BJ (cell line): ENCODE results near the gene NT5DC3. TPM values are rescaled to one million over a fixed set of nuclear protein-coding genes. Genes with fewer than 3 reads are reported as not detected.

Experiments
- CTCF ChIA-PET: fragments of 350-600 bp; formaldehyde crosslinking; extraction: SDS; loops from one replicate; lab custom pipeline; 2021; ENCODE audit warnings: antibody characterized with exemption, inconsistent platforms; lab: Yijun Ruan, JAX
- POLR2A ChIA-PET: fragments of 300-600 bp; sonication (Branson Sonifier 250); formaldehyde crosslinking; extraction: SDS; loops from one replicate; lab custom pipeline; 2021; ENCODE audit warnings: antibody characterized with exemption; lab: Charles Lee
- DNase-seq: peaks from one replicate; pipeline ENCODE4 v3.0.0-alpha.2; 2011; ENCODE audit warnings: low read depth
- H3K27me3 ChIP-seq: 2 replicates; pipeline ENCODE4 v1.6.0; 2011; ENCODE audit warnings: low read length; ENCODE audit not compliant: control insufficient read depth, insufficient read depth
- H3K36me3 ChIP-seq: 2 replicates; pipeline ENCODE4 v1.5.1; 2011; ENCODE audit warnings: low read length; ENCODE audit not compliant: control insufficient read depth, insufficient read depth
- H3K4me3 ChIP-seq: 2 replicates; pipeline ENCODE4 v1.5.1; 2011; ENCODE audit warnings: low read depth, mild to moderate bottlenecking, control low read depth, low read length
- polyA plus RNA-seq: library from polyadenylated mRNA; depleted of rRNA; stranded (reverse); fragments of >200 nt; gene quantifications from 2 replicates; pipeline ENCODE4 v1.2.3, GENCODE V29; 2011
- TF ChIP-seq, protein P1 (sequence below): IDR thresholded peaks from 2 replicates; pipeline ENCODE4 v1.5.1; 2011; ENCODE audit warnings: low read depth, mild to moderate bottlenecking, control low read depth, inconsistent platforms, low read length, moderate library complexity; ENCODE audit not compliant: insufficient read depth

NT5DC3 gene
- polyA plus RNA-seq, 1 experiment = 1.2 TPM

DNA sequence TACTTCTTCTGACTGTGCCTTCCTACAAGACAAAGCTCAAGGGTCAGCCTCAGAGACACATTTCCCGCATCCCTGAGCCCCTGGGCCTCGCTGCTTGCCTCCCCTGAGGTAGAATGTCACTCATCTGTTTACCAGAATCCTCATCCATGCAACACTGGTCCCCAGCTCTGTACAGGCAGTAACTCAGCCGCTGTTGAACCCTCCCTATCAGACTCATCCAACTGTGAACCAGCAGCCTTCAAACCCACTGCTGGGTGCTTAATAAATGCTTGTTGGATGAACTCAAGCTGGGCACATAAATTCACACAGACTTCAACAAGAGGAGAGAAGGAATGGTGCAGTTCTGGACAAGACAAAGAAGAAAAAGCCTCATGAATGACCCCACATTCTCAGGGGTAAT is 6.1 kb downstream of the NT5DC3 start:
- H3K36me3 ChIP-seq = no peaks in the 10 kb centered on the region
- CTCF ChIA-PET = interaction anchor here (0.7 to 1.4 kb wide), 3 partner anchors 14 to 72 kb away, joined by 3 to 4 read pairs (median 3); no protein-coding TSS in a partner anchor
- DNase-seq = no peak
- POLR2A ChIA-PET = no interaction called here
- H3K27me3 ChIP-seq = no peaks in the 10 kb centered on the region
- H3K4me3 ChIP-seq = no peak overlapping the region
- TF ChIP-seq, protein P1, sequence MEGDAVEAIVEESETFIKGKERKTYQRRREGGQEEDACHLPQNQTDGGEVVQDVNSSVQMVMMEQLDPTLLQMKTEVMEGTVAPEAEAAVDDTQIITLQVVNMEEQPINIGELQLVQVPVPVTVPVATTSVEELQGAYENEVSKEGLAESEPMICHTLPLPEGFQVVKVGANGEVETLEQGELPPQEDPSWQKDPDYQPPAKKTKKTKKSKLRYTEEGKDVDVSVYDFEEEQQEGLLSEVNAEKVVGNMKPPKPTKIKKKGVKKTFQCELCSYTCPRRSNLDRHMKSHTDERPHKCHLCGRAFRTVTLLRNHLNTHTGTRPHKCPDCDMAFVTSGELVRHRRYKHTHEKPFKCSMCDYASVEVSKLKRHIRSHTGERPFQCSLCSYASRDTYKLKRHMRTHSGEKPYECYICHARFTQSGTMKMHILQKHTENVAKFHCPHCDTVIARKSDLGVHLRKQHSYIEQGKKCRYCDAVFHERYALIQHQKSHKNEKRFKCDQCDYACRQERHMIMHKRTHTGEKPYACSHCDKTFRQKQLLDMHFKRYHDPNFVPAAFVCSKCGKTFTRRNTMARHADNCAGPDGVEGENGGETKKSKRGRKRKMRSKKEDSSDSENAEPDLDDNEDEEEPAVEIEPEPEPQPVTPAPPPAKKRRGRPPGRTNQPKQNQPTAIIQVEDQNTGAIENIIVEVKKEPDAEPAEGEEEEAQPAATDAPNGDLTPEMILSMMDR = no peak

DNA sequence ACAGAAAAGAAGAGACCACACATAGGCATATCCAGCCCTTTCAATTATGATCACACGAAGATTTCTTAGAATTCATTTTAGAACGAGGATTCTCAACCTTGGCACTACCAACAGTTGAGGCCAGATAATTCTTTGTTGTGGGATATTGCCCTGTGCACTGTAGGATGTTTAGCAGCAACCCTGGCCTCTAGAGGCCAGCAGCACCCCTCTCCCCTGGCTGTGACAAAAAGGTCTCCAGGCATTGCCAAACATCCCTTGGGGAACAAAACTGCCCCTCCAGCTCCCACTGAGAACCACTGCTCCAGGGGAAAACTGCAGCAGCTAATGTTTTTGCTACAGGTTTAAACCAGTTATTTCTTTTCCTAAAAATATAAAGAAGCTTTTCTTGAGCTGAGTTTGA is 7.1 kb downstream of the NT5DC3 start:
- no peaks in the 10 kb centered on the region for H3K27me3 ChIP-seq
- TF ChIP-seq, protein P1 = 0 out of 2 replicates have a peak, but pooled peaks have one; percentile 17
- no peak for DNase-seq
- H3K36me3 ChIP-seq = no peaks in the 10 kb centered on the region
- POLR2A ChIA-PET = interaction anchor here (1.2 kb wide), 1 partner anchor 8 kb away, joined by 5 read pairs; the partner anchor contains the start of gene NT5DC3
- no peak overlapping the region for H3K4me3 ChIP-seq
- CTCF ChIA-PET = interaction anchor here (0.8 to 1.4 kb wide), 4 partner anchors 12 to 53 kb away, joined by 3 to 4 read pairs (median 4); no protein-coding TSS in a partner anchor

DNA sequence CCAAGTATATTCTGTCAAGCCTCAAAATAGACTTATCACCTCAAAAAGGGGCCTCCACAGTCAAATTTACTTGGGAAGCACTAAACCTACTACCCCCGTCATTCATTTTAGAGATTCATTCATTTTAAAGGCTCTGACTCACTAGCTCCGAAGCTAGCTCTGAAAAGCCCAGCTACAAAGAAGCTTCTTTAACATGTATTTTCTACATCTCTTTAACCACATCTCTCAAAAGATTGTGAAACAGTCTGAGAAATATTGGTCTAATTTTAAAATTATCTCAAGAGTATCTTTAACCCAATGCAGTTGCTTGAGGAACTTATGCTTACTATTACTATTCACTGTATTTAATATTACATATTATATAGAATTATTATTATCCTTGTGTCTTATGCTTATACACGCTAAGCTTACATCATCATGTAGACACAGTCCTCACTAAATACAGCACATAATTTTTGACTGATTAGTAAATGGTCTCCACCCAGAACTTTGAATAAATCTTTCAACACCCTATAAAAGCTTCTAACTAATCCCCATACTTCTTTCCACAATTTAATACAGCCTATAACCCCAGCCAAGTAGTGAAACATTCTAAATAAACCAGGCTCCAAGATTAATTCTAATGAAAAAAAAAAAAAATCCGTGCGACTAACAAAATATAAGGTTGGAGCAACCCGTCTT is 7.8 kb downstream of the NT5DC3 start:
- no peak overlapping the region for H3K4me3 ChIP-seq
- ChIA-PET CTCF (interaction anchor here (0.6 to 1.8 kb wide), 5 partner anchors 8 to 62 kb away, joined by 3 to 7 read pairs (median 4); partner anchors contain the start of gene NT5DC3), POLR2A (interaction anchor here (0.7 to 1.2 kb wide), 2 partner anchors 8 to 257 kb away, joined by 3 to 5 read pairs; partner anchors contain the start of gene NT5DC3)

DNA sequence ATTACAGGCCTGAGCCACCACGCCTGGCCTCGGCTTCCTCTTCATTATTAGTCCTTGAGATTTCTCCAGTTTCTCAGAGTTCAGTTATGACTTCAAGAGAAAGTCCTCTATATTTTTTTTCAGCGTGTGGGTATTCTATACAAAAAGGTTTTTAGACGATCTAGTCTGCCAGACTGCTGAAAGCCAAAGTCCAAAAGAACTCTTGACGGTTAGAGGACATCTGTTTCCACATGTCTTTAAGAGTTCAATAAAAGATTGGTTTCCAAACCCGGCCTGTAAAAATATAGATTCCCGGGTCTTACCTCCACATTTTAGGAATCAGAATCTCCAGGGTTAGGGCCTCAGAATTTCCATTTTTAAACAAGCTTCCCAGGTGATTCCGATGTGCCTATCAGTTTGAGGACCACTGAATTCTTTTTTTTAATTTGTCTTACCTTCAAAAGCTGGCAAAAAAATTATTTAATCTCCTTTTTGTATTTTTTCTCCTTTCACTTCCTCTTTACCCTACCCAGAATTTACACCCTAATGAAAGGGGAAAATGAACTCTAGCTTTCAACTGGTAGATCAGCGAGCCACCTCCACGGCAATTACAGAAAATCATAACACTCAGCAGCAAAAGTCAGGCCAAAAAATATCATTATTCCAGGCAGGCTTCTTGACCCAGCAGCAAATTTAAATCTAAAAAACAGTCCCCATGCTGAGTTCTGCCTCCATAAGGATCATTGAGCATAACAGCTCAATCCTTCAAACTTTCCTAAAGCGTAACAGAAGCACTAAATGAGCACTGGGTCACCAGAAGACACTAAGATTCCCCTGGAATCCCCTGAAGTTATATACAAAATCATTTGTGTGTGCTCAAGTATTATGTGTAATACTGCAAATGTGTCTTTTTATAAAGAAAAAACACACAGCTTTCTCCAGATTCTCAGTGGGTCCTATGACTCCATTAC is 8.7 kb downstream of the NT5DC3 start:
- POLR2A ChIA-PET = interaction anchor here (0.7 to 1.2 kb wide), 2 partner anchors 9 to 258 kb away, joined by 3 to 5 read pairs; partner anchors contain the start of gene NT5DC3
- TF ChIP-seq, protein P1 = no peak
- Histone ChIP-seq H3K4me3 (no peak overlapping the region), H3K27me3 (no peaks in the 10 kb centered on the region), H3K36me3 (no peaks in the 10 kb centered on the region)
- CTCF ChIA-PET = interaction anchor here (0.6 to 1.8 kb wide), 3 partner anchors 9 to 61 kb away, joined by 3 to 7 read pairs (median 4); partner anchors contain the start of gene NT5DC3
- no peak for DNase-seq

More for the DNA sequence above, 7.8 kb downstream of the NT5DC3 start:
- H3K36me3 ChIP-seq = no peaks in the 10 kb centered on the region
- peak; percentile 43 for DNase-seq
- H3K27me3 ChIP-seq = no peaks in the 10 kb centered on the region
- TF ChIP-seq, protein P1 = no peak
